HG03139 (cell line): ENCODE results near the gene BCL2L11.

Experiments used
- ATAC-seq: cut with Tn5 transposase; IDR thresholded peaks from one replicate; pipeline ENCODE4 v1.9.1; 2021; ENCODE audit not compliant: unreplicated experiment

BCL2L11 gene

DNA sequence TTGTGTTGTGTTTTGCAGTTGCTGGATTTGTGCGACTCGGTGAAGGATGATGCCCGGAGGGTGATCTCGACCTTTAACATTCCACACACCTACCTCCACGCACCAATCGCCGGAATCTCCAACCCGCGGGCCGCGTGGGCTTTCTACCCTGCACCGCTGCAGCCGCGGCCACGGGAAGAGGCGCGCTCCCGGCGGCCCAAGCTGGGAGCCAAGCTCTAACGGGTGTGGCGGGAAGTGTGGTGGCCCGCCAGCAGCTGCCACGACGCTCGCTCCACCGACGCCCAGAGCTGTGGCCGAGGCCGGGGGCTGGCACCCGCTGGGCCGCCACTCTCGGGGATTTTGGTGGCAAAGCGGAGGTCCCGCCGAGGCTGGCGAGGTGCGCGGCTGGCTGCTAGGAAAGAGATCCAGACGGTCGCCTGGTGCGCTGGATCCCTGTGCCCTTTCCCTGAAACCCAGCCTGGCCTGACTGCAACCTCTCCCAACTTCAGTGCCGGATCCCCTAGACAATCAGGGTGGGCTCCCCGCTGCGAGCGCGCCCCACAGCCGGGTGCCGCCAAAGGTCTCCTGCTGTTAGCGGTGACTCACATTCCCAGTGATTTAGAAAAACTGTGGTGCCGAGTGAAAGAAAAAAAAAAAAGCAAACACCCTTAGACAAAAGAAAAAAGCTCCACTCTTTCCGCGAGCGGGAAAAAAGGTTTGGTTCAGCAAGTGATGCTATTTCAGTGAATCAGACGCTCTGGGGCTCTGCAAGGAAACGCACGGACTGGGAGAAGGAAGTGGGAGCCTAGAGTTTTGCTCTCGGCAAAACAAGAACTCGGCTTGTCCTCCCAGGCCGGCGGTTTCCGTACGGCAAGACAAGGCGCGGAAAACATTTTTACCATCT lies 2.9 kb upstream of the BCL2L11 start:
- no peak for ATAC-seq

DNA sequence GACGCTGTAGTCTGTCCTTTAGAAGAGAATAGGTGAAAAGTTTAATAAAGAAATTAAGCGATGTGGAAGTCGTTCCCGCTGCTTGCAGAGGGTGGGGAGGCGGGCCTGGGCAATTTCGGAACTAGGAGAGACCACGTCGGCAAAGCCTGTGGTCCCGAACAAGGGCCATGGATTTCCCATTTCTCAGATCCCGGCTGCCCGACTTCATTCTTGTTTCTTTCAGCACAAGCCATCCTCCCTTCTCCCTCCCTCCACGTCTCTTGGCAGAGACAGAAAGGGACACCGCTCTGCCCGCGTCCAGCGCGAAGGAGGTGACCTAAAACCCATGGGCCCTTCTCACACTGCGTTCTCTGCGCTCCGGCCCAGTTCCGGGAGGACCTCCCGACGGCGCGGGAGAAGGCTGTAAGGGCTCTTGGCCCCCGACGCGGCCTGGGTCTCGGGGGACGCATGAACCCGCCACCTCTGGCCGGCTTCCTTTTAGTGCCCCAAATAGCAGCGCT lies 2.2 kb upstream of the BCL2L11 start:
- ATAC-seq = no peak

GRCh38 chr2:111118981-111119821 lies 1.5 kb upstream of the BCL2L11 start:
- no peak for ATAC-seq

DNA sequence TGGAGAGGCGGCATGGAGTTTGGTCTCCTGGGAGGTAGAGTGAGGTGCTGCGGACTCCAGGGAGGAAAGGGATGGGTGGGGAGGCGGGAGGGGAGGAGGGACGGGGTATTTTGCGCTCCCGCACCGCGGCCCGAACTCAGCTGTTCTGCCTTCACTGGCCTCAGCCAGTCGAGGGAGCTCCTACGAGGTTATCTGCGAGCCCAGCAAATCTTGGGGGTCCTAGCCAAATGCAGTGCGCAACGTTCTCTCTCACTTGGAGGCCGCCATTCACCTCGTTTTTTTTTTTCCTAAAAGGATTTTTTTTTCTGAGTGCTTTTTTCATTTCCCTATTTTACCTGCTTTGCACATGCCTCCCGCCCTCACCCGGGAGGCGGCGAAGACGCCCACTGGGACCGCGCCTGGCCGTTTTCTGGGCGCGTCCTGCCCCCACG lies 877 bp upstream of the BCL2L11 start:
- ATAC-seq = no peak

- ATAC-seq = no peak
Measured at GRCh38 chr2:111121028-111121827, 514 bp downstream of the BCL2L11 start.

DNA sequence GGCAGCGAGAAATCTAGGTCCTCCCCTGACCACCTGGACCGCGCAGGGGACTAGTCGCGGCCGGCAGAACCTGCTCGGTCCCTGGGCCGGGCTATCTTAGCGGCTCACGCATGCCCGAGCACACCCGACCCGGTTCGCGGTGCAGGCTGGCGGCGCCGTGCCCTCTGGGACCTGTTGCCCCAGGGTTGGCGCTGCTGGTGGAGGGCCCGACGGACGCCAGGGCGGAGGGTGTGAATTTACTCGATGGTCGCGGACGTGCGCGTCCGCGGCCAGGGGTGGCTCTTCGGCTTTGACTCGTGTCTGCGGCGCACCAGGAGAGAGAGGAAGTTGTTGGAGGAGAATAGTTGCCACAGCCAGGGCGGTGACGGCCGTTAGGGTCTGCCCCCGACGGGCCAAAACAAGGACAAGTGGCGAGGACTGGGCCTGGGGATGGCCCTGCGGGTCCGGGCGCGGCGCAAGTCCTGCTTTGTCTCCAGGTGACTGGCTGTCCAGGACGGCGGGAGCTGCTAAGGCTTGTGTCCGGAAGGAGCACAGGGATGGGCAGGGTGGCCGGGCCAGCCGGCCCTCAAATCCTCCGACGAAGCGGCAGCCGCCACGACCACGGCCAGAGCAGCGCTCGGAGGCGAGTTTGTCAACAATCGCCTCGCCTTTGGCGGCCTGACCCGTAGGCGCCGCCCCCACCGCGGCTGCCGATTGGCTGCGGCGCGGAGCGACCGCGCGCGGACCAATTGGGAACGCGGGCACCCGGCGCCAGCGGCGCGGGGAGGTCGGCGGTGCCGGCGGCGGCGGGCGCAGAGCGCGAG lies 1.3 kb downstream of the BCL2L11 start:
- ATAC-seq = peak; percentile 36

DNA sequence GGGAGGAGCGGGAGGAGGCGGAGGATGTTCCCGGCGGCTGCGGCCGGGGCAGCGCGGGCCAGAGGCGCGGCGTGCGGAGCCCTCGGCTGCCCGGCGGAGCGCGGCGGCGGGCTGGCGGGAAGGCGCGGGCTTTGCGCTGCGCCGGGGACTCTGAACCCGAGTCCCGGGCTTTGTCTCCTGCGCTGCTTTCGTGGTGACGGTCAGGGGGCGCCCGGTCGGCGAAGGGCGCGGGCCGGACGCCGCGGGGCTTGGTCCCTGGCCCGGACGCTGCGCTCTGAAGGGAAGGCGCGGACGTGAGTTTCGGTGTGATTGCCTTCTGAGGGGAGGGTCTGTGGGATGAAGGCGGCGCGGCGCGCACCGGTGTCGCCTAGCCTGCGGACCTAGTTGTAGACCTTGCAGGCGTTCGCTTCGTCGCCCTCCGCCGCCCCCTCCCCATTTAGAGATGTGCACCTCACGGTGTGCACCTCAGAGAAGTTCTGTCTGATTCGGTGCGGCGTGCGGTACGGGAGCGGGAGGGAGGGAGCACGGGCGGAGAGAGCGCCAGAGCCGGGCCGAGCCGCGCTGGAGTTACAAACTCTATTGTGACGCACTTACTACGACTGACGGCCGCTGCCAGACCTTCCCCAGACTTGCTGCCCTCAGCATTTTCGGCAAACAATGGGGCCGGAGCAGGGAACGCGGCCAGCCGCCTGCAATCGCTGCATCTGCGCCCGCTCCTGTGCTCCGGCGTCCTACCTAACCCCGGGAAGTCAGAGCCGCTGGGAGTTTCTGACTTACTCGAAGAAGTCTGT lies 2.1 kb downstream of the BCL2L11 start:
- no peak for ATAC-seq

DNA sequence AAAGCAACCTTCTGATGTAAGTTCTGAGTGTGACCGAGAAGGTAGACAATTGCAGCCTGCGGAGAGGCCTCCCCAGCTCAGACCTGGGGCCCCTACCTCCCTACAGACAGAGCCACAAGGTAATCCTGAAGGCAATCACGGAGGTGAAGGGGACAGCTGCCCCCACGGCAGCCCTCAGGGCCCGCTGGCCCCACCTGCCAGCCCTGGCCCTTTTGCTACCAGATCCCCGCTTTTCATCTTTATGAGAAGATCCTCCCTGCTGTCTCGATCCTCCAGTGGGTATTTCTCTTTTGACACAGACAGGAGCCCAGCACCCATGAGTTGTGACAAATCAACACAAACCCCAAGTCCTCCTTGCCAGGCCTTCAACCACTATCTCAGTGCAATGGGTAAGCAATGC lies 3.0 kb downstream of the BCL2L11 start:
- ATAC-seq = no peak

DNA sequence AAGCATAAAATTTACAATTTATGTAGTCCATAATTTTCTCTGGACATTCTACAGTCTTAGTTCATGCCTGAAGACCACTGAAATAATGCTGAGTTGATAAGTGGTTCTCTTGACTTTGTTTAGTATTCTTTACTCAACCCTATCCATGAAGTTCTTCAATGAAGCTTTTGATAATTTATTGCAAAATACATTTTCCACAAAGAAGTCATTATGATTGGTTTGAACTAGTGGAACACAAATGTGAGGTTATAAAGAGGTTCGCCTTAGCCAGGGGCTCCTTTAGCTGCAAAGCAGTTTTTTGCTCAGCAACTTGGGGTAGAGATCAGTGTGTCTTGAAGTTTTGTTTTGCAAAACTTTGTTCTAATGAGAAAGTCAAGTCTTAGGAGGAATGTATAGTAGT lies 5.9 kb downstream of the BCL2L11 start:
- no peak for ATAC-seq

- ATAC-seq = no peak
Measured at GRCh38 chr2:111127351-111127750, 6.6 kb downstream of the BCL2L11 start.

DNA sequence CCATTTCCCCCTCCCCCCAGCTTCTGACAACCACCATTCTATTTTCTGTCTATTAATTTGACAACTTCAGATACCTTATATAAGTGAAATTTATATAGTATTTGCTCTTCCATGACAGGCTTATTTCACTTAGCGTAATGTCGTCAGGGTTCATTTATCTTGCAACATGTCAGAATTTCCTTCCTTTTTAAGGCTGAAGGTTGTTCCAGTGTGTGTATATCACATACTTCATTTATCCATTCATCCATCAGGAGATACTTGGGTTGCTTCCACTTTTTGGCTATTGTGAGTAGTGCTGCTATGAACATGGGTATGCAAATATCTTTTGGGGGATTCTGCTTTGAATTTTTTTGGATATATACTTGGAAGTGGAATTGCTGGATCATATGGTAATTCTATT lies 7.4 kb downstream of the BCL2L11 start:
- ATAC-seq = no peak

DNA sequence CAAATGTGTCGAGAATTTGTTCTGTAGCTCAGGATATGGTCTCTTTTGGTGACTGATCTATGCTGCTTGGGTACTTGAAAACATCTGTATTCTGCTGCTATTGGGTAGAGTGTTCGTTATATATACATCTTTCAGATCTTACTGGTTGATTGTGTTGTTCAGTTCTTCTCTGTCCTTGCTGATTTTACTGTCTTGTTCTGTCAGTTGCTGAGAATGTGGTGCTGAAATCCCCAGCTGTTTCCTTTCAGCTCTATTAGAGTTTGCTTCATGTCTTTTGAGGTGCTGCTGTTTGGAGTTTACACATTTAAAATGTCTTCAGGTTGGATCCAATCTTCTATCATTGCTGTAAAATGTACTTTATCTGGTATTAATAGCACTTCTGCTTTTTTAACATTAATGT lies 12.9 kb downstream of the BCL2L11 start:
- ATAC-seq = no peak

DNA sequence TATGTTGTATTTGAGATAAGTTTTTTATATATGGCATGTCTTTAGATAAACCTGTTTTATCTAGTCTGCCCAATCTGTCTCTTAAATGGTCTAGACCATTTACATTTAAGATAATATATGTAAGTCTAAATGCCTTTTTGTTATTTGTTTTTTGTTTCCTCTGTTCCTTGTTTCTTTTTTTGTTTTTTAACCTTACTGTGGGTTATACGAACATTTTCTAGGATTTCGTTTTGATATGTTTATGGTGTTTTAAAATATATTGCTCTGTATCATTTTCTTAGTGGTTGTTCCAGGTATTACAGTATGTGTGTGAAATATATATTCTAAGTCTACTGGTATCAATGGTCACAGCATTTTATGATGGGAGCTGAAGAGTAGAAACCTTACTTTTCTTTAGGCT lies 13.3 kb downstream of the BCL2L11 start:
- ATAC-seq = no peak

DNA sequence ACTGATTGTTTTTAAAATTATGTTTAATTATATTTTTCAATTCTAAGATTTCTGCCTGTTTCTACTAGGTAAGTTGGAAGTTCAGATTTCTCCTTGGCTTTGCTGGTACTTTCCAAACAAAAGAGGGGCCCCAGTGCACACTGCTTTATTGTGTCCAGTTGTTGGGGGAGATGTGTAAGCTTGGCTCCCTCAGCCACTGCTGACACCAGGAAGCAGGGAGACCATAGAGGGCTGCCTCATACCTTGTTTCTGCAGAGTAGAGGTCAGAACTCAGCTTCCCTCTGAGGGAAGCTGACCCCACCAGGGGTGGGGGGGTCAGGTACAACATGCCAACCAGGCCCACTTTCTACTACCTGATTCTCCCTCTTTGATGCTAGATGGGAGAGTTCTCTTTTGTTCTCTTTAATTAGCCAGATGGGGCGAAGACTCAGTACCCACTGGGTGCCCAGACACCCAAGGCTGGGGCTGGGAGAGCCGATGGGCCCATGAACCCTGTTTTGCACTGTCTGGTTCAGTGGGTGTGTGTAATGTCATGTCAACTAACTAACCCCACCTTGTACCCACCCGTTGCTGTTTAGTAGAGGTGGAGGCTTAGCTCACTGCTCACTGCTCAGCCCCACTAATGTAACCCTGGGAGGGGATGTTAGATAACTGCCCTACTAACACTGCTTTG lies 14.7 kb downstream of the BCL2L11 start:
- ATAC-seq = no peak

DNA sequence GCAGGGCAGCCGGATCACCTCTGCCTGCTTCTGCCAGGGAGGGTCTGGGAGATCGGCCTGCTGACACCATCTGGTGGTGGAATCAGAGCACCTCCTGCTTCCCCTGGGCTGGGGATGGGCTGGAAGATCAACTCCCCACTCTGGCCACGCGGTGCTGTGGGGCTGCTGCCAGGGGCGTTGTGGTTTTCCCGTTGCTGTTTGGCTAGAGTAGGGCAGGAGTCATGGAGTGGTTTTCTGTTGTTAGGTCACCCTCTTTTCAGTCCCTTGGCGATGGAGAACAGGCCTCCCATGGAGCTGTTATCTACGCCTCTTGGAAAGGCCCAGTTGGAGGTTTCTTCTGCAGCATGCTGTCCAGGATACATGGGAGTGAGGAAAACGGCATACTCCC lies 15.2 kb downstream of the BCL2L11 start:
- ATAC-seq = no peak

- ATAC-seq = no peak
Measured at GRCh38 chr2:111138839-111139238, 18.1 kb downstream of the BCL2L11 start.

DNA sequence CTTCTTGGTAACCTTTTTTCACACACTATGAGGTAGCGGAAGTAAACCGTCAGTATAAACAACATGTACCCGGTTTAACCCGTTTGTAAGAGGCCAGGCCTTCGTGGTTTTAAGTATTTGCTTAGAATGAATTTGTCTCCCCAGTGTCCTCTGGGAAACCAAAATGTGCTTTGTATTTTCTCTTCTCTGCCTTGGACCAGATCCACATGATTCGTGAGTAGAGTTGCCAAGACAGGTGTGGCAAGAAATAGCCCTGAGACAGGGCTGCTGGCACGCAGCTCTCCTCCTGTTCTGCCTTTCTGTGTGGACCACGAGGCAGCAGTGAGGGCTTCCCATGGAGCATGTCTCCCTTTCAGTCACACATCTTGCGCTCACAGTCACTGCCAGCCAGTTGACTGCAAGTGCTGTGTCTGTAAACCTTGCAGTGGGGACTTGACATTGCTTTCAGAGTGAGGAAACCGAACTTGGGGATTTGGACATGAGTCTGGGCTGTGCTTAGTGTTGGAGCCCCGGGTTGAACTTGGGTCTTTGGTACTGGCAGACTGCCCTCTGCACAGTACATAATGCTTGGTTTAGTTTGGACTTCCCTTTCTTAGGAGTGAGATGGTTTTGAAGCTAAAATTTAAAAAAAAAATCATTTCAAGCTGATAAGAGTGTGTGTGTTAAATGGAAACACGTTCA lies 19.1 kb downstream of the BCL2L11 start:
- ATAC-seq = no peak

DNA sequence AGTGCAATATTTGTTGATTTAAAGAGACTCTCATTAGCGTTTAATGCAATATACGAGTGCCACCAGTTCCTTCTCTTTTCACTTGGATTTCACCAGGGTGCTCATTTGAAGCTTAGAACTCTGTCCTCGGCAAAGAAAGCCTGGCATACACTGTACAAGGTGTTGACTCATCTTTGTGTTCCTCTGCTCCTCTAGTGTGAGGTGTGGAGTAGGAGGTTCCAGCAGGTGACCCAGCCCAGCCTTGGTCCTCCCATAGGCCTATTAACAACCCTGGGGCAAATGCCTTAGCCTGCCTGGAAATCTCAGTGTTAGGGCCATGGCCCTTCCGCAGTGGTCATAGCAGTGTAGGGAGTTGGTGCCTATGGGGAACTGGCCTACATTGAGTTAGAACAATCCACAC lies 20.1 kb downstream of the BCL2L11 start:
- no peak for ATAC-seq
